ENCODE results near the gene ARHGEF18. TPM values are rescaled to one million over a fixed set of nuclear protein-coding genes. Genes with fewer than 3 reads are reported as not detected.
"Not testable (repeated sequence)": the region's sequence is repeated elsewhere in the genome, so short reads cannot be mapped to it uniquely, and the experiment has no call there.

ARHGEF18 gene
- total RNA-seq, 2 experiments from 2014 or later = 42.6 to 44.3 TPM

DNA sequence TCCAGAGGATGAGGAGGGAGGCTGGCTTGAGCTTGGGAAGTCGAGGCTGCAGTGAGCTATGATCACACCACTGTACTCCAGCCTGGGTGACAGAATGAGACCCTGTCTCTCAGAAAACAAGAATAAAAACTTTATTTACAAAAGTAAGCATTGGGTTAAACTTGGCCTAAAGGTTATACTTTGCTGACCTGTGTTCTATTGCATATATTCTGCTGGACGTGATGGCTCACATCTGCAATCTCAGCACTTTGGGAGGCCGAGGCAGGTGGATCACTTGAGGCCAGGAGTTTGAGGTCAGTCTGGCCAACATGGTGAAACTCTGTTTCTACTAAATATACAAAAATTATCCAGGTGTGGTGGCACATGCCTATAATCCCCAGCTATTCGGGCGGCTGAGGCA is 6.6 kb upstream of the ARHGEF18 start:
- ChIA-PET POLR2A (no interaction called here), CTCF (interaction anchor here (0.6 to 2.0 kb wide), 4 partner anchors 36 to 240 kb away, joined by 3 to 11 read pairs (median 4); no protein-coding TSS in a partner anchor)

DNA sequence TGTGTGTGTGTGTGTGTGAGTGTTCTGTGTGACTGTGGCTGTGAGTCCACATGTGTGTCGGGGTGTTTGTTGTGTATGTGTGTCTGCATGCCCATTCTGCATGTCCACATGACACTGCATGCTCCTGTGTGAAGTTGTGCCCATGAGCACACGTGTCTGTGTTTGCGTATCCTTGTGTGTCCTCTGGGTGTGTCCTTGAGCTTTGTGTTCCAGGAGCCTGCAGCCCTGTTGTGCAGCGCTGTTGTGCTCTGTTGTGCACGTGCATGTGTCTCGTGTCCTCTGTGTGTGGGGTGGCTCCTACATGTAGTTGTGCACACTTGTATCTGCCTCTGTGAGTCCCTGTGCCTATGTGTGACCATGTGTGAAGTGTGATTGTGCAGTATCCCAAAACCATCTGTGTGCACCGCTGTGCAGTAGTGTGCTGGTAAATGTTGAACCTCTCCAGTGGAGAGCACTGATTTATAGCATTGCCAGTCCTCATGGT is 2.2 kb upstream of the ARHGEF18 start:
- CTCF ChIA-PET = interaction anchor here (0.6 to 0.9 kb wide), 2 partner anchors 14 to 197 kb away, joined by 3 to 5 read pairs; no protein-coding TSS in a partner anchor
- POLR2A ChIA-PET = no interaction called here

DNA sequence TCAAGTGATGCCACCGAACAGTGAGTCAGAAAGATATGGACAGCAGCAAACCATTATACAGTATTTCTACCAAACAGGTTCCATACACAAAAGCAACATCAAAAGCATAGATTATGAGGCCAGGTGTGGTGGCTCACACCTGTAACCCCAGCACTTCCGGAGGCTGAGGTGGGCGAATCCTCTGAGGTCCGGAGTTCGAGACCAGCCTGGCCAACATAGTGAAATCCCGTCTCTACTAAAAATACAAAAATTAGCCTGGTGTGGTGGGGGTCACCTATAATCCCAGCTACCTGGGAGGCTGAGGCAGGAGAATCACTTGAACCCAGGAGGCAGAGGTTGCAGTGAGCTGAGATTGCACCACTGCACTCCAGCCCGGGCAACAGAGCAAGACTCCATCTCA is 1.7 kb upstream of the ARHGEF18 start:
- POLR2A ChIA-PET = not testable (repeated sequence)
- CTCF ChIA-PET = interaction anchor here (0.6 to 0.9 kb wide), 3 partner anchors 14 to 308 kb away, joined by 3 to 5 read pairs (median 3); no protein-coding TSS in a partner anchor

DNA sequence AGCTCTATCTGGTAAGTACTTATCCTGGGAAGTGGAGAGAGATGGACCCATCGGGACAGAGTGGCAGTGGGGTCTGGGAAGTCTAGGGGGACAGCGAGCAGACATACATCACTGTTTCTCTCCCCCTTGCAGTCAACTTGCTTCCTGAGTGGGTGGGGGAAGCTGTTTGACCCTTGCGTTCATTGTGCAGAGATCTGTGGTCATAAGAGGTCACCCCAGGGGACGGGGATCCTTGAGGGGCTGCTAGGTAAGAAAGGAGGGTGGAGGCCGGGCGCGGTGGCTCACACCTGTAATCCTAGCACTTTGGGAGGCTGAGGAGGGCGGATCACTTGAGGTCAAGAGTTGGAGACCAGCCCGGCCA is 474 bp downstream of the ARHGEF18 start:
- CTCF ChIA-PET = interaction anchor here (0.6 to 1.6 kb wide), 5 partner anchors 11 to 491 kb away, joined by 3 read pairs; no protein-coding TSS in a partner anchor

DNA sequence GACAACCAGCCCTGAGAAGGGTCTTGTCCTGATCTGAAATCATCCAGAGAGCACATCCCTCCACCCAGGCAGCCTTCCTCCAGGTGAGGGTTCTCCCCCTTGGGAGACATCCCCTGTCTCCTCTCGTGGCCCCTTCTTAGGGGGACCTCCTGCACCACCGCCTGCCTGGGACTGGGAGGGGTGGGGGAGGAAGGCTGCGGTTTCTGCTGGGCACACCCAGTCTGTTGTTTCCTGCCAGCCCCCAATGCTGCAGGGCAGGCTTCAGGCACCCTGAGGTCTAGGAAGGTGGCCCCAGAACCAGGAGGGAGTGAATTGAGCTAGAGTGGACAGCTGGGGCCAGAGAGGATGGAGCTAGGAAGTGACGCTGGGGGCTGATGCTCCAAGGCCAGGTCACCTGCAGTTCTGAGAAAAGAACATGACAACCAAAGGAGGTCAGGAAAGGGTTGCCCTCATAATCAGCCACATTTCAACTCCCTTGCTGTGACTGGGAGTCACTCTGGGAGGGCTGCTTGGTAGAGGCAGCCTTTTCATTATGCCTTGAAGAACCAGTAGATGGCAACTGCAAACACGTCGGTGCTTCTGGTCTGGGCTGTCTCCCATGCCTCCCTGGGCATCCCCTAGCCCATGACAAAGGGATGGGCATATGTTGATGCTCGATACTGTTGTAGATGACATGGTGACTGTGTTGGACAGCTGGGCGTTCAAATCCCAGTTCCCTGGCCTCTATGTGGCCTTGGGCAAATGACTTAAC is 1.4 kb downstream of the ARHGEF18 start:
- ChIA-PET CTCF (interaction anchor here (0.6 to 1.6 kb wide), 4 partner anchors 17 to 251 kb away, joined by 3 to 4 read pairs (median 3); no protein-coding TSS in a partner anchor), POLR2A (interaction anchor here (0.6 kb wide), 1 partner anchor 58 kb away, joined by 5 read pairs; no protein-coding TSS in a partner anchor)

More for the DNA sequence above, 474 bp downstream of the ARHGEF18 start:
- POLR2A ChIA-PET = no interaction called here

DNA sequence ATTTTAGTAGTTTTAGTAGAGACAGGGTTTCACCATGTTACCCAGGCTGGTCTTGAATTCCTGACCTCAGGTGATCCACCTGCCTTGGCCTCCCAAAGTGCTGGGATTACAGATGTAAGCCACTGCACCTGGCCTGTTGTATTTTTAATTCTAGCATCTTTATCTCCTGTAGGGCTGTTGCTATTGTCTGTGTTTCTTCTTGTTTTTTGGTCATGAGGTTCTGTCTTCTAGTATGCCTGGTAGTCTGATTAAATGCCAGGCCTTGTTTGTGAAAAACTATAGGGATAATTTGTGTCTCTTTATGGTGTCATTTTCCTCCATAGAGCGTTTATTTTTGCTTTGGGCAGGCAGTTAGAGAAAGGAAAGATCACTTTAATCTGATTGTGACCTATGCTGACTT is 3.1 kb downstream of the ARHGEF18 start:
- CTCF ChIA-PET = interaction anchor here (0.6 to 1.1 kb wide), 3 partner anchors 10 to 288 kb away, joined by 3 to 5 read pairs (median 3); no protein-coding TSS in a partner anchor
- POLR2A ChIA-PET = no interaction called here

DNA sequence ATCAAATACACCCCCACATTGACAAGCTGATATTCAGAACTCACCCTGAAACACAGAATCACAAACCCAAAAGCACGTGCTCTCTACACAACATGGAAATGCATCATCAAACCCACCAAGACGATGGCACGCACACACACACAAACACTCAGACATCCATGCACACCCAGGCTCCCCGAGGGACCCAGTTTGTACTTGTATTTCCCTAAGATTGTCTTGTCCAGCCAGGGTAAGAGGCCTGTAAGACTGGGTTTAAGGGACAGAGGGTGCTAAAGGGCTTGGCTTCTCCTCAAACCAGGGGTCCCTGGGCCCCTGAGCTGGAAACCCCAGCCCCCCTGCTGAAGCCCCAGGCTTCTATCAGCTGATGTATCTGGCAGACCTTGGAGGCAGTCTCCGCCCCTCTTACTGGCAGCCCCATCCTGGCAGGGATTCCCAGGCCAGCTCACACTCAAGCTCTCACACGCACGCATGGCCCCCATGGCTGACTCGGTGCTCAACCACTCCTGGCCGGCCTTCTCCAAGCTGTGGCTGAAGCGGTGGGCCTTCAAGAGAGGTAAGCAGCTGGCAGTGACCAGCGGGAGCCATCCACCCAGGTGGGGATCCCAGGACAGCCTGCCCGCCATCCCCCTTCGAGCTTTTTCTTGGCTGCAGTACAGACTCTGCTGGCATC is 6.5 kb downstream of the ARHGEF18 start:
- ChIA-PET CTCF (interaction anchor here (0.6 to 3.7 kb wide), 9 partner anchors 9 to 286 kb away, joined by 3 to 24 read pairs (median 4); partner anchors contain the start of genes MCOLN1 and ZNF557), POLR2A (no interaction called here)

DNA sequence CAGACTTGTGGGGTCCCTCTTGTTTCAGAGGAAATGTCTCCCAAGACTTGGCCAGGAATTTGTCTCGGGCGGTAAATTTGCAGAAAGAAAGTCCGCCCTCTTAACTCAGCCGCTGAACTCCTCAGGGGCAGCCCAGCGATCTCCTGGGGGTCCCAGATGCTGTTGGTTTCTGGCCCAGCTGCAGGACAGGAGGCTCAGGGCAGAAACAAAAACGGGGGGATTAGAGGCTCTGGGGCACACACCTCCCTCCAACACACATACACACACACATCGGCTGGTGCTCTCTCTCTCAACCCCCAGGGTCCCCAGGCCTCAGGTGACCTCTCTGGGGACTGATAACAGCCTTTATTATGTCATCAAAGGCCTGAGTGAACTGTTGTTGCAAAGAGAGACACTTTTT is 7.1 kb downstream of the ARHGEF18 start:
- POLR2A ChIA-PET = no interaction called here
- CTCF ChIA-PET = interaction anchor here (3.7 kb wide), 1 partner anchor 25 kb away, joined by 24 read pairs; no protein-coding TSS in a partner anchor

DNA sequence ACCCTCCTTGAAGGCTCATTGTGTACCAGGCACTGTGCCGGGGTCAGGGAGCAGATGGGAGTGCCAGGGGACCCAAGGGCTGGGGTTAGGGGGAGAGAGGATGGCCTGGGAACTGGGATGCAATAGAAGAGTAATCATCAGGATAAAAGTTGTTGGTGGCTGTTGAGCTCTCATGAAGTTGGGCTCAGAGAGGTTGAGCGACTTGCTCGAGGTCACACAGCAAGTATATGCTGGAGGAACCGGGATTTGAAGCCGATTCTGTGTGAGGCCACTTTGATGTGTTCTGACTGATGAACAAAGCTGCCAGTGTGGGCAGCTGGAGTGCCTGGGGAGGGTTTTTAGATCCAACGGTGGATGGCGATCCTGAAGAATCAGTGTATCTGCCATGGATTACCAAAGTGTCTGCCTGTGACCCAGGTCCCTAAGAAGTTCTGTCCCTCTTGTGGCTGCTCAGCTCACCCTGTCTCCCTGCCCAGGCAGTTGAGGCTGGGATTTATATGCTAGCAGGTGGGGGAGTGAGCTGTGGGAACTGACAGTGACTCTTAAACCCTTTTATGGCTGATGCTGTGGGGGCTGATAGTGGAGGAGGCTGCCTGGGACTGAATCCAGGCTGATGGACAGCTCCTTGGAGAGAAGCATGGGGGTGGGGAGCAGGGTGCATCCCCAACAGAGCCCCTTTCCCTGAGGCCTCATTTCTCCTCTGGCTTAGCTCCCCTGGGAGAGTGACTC is 8.3 kb downstream of the ARHGEF18 start:
- ChIA-PET CTCF (no interaction called here), POLR2A (no interaction called here)

DNA sequence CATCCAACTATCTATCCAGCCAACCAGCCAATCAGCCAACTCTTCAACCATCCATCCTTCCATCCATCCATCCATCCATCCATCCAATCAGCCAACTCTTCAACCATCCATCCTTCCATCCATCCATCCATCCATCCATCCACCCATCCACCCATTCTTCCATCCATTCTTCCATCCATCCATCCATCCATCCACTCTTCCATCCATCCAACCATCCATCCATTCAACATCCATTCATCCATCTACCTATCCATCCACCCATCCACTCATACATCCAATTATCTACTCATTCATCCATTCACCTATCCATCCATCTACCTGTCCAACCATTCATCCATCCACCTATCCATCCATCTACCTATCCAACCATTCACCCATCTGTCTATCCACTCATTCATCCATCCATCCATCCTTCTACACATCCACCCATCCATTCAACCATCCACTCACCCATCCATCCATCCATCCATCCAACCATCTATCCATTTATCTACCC is 9.4 kb downstream of the ARHGEF18 start:
- CTCF ChIA-PET = no interaction called here
- POLR2A ChIA-PET = no interaction called here

DNA sequence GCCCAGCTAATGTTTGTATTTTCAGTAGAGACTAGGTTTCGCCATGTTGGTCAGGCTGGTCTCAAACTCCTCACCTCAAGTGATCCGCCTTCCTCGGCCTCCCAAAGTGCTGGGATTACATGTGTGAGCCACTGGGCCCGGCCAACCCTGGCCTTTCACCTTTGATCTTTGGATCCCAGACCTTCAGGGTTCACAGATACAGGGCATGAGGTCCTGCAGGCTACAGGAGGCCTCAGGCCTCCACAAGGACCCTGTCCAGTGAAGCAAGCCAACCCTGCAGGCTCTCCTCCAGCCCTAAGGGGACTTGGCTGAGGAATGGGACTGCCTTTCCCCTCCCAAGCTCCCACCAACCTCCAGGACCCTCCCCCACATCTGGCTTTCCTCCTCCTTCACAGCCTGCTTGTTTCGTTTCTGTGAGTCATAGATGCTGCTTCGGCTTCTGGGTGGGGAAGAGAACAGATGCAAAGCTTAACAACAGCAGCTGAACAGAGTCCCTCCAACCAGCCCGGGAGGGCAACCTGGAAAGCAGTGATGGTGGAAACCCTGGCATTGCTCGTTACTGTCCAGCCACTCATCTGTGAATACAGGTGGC is 11.8 kb downstream of the ARHGEF18 start:
- POLR2A ChIA-PET = interaction anchor here (0.6 kb wide), 1 partner anchor 188 kb away, joined by 4 read pairs; no protein-coding TSS in a partner anchor
- CTCF ChIA-PET = interaction anchor here (0.6 to 1.6 kb wide), 7 partner anchors 12 to 443 kb away, joined by 3 to 5 read pairs (median 3); partner anchors contain the start of gene ARHGEF18

DNA sequence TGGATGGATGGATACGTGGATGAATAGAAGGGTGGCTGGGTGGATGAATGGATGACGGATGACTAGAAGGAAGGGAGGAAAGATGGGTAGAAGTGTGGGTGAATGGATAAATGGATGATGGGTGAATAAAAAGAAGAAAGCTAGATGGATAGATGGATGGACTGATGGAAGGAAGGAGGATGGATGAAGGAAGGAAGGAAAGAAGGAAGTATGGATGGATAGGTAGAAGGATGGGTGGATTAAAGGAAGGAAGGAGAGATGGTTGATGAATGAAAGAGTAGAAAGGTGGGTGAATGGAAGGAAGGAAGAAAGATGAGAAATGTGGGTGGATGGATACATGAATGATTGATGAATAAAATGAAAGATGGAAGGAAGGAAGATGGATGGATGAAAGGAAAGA is 14.5 kb downstream of the ARHGEF18 start:
- CTCF ChIA-PET = no interaction called here

DNA sequence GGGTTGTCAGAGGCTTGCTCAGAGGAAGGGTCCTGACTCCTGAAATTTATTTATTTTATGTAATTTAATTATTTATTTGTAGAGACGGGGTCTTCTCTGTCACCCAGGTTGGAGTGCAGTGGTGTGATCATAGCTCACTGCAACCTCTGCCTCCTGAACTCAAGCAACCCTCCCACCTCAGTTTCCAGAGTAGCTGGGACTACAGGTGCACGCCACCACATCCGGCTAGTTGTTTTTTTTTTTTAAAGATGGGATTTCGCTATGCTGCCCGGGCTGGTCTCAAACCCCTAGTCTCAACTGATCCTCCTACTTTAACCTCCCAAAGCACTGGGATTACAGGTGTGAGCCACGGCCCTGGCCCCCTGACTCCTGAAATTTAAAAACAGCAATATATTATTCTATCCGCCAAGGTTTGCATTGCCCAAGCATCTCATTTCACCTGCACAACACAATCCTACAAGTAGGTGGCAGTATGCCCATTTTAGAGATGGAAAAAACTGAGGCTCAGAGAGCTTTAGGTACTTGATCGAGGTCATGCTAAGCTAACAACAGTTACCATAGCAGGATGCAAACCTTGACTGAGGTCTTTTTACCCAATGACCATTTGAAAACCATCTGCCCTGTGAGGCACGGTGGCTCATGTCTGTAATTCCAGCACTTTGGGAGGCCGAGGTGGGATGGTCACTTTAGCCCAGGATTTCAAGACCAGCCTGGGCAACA is 18.1 kb downstream of the ARHGEF18 start:
- ChIA-PET CTCF (interaction anchor here (0.7 to 3.0 kb wide), 11 partner anchors 10 to 202 kb away, joined by 3 to 17 read pairs (median 4); partner anchors contain the start of gene MCOLN1), POLR2A (interaction anchor here (0.6 to 0.7 kb wide), 2 partner anchors 177 to 441 kb away, joined by 3 to 8 read pairs; no protein-coding TSS in a partner anchor)

More for the DNA sequence above, 14.5 kb downstream of the ARHGEF18 start:
- POLR2A ChIA-PET = no interaction called here

DNA sequence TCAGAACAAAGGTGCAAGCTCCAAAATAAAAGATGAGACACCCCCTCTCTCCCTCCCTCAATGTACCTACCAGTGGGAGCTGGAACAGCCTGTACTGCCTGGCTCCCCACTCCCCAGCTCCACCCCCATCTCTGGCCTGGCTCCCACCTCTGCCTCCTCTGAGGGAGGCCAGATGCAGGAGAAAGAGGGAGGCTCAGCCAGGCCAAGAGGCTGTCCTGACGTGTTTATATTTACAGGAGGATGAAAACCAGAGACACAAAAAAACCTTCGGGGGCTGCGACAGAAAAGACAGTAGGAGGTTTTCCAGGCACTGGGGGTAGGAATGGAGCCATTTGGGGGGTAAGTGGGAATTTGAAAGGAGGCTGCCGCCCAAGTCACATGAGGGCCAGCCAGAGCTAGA is 19.7 kb downstream of the ARHGEF18 start:
- ChIA-PET CTCF (no interaction called here), POLR2A (no interaction called here)

DNA sequence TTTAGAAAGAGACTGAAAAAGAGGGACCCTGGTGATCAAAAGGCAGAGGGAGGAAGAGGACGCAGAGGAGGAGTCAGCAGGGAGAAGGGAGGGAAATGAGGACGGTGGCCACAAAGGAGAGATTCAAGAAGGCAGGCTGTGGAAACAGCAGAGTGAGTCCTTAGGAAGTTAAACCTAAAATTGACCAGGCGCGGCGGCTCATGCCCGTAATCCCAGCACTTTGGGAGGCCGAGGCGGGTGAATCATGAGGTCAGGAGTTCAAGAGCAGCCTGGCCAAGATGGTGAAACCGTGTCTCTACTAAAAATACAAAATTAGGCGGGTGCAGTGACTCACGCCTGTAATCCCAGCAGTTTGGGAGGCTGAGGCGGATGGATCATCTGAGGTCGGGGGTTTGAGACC is 20.1 kb downstream of the ARHGEF18 start:
- CTCF ChIA-PET, POLR2A ChIA-PET: not testable (repeated sequence)

DNA sequence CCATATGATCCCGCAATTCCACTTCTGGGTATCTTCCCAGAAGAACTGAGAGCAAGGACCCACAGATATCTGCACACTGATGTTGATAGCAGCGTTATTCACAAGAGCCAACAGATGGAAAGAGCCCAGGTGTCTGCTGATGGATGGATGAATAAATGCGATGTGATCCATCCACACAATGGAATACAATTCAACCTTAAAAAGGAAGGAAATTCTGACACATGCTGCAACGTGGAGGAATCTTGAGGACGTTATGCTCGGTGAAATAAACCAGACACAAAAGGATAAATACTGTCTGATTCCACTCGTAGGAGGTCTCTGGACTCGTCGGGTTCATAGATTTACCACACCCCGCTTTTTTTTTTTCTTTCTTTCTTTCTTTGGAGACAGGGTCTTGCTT is 21.8 kb downstream of the ARHGEF18 start:
- ChIA-PET POLR2A (no interaction called here), CTCF (interaction anchor here (0.6 kb wide), 1 partner anchor 1856 kb away, joined by 3 read pairs; no protein-coding TSS in a partner anchor)

DNA sequence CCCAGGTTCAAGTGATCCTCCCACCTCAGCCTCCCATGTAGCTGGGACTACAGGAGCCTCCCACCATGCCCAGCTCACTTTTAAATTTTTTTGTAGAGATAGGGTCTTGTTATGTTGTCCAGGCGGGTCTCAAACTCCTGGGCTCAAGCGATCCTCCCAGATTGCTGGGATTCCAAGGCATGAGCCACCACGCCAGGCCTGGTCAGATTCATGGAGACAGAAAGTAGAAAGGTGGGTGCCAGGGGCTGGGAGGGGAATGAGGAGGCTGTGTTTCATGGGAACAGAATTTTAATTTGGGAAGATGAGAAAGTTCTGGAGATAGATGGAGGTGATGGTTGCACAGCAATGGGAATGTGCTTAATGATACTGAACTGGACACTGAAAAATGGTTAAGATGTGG is 22.3 kb downstream of the ARHGEF18 start:
- POLR2A ChIA-PET = no interaction called here
- CTCF ChIA-PET = interaction anchor here (0.6 kb wide), 1 partner anchor 1856 kb away, joined by 3 read pairs; no protein-coding TSS in a partner anchor

DNA sequence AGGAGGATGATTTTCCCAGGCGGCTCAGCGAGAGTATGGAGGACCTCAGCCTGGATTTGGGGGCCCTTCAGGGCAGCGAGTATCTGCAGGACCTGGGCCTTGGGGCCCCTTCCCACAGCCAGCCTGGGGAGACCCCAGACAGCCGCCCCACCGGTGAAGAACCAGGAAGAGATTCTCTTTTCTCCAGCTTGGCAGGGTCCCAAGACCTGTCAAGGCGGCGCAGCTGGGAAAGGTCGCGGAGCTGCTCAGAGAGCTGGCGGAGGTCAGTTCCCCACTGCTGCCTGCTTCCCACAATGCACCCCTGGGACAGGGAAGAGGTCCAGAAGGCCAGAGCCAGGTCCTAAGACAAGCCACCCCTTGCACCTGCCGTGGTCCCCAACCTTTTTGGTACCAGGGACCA is 24.1 kb downstream of the ARHGEF18 start:
- POLR2A ChIA-PET = interaction anchor here (0.7 kb wide), 1 partner anchor 891 kb away, joined by 3 read pairs; no protein-coding TSS in a partner anchor
- CTCF ChIA-PET = interaction anchor here (1.2 kb wide), 1 partner anchor 12 kb away, joined by 3 read pairs; no protein-coding TSS in a partner anchor
